Measurements from ENCODE around the gene EXOC3L1.

DNA sequence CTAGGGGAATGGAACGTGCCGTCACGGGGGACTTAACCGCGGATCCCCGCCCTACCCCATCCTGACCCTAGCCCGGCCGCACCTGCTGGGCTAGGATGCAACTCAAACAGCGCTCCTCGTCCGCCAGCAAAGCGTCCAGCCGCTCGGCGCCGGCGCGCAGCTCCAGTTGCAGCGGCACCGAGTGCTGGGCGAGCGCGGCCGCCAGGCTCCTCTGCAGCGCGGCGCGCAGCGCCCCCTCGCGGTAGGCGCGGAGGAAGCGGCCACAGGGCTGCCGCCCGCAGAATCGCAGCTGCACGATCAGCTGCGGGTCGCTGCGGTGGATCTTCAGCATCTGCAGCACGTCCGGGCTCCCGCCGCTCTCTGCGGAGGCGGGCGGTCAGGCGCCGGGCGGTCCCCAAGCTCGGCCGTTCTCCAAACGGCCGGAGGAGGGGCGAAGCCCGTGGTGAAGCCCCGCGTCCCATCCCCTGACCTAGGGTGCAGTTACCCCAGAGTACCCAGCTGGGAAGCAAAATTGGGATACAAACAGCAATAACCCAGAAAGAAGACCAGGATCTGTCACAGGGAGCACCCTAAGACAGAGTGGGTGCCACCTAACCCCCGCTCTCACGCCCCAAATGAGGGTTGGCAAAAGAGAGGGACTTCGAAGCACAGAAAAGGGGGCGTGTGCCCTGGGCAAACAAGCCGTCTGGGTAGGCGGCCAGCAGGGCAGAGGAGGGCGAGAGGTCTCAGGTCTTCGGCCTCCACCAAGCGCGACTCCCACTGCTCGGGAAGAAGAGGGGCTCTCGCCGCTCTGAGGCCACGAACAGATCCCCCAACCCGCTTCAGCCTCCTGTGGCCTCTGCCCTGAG lies 34.4 kb downstream of the EXOC3L1 start:
- TF ChIP-seq, protein P1, sequence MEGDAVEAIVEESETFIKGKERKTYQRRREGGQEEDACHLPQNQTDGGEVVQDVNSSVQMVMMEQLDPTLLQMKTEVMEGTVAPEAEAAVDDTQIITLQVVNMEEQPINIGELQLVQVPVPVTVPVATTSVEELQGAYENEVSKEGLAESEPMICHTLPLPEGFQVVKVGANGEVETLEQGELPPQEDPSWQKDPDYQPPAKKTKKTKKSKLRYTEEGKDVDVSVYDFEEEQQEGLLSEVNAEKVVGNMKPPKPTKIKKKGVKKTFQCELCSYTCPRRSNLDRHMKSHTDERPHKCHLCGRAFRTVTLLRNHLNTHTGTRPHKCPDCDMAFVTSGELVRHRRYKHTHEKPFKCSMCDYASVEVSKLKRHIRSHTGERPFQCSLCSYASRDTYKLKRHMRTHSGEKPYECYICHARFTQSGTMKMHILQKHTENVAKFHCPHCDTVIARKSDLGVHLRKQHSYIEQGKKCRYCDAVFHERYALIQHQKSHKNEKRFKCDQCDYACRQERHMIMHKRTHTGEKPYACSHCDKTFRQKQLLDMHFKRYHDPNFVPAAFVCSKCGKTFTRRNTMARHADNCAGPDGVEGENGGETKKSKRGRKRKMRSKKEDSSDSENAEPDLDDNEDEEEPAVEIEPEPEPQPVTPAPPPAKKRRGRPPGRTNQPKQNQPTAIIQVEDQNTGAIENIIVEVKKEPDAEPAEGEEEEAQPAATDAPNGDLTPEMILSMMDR (IDR thresholded peaks at IDR 0.05; ENCODE audit: insufficient read depth, low read length), result peak; percentile 99
- TF ChIP-seq POLR2AphosphoS5 (IDR thresholded peaks at IDR 0.05; ENCODE audit: low read depth), result no peak
- TF ChIP-seq, protein P2, sequence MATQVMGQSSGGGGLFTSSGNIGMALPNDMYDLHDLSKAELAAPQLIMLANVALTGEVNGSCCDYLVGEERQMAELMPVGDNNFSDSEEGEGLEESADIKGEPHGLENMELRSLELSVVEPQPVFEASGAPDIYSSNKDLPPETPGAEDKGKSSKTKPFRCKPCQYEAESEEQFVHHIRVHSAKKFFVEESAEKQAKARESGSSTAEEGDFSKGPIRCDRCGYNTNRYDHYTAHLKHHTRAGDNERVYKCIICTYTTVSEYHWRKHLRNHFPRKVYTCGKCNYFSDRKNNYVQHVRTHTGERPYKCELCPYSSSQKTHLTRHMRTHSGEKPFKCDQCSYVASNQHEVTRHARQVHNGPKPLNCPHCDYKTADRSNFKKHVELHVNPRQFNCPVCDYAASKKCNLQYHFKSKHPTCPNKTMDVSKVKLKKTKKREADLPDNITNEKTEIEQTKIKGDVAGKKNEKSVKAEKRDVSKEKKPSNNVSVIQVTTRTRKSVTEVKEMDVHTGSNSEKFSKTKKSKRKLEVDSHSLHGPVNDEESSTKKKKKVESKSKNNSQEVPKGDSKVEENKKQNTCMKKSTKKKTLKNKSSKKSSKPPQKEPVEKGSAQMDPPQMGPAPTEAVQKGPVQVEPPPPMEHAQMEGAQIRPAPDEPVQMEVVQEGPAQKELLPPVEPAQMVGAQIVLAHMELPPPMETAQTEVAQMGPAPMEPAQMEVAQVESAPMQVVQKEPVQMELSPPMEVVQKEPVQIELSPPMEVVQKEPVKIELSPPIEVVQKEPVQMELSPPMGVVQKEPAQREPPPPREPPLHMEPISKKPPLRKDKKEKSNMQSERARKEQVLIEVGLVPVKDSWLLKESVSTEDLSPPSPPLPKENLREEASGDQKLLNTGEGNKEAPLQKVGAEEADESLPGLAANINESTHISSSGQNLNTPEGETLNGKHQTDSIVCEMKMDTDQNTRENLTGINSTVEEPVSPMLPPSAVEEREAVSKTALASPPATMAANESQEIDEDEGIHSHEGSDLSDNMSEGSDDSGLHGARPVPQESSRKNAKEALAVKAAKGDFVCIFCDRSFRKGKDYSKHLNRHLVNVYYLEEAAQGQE (IDR thresholded peaks at IDR 0.05; ENCODE audit: insufficient replicate concordance, low read depth), result no peak
- peak; percentile 30; the same call in 1 of the 2 replicates for TF ChIP-seq GABPA (IDR thresholded peaks at IDR 0.05; ENCODE audit: low read depth)
- TF ChIP-seq SPI1 (IDR thresholded peaks at IDR 0.05; ENCODE audit: borderline replicate concordance, low read depth), result no peak

All from HL-60 (cell line).